Neural cell (in vitro differentiated cells): ENCODE measurements around the gene TGFA. TPM values are rescaled to one million over a fixed set of nuclear protein-coding genes. Genes with fewer than 3 reads are reported as not detected.

Experiments
- H2AFZ ChIP-seq: fragments of 200-600, 300-800 bp; sonication (generic), shearing (Covaris generic); 2 replicates; pipeline ENCODE4 v1.6.0; 2014; ENCODE audit warnings: low read depth, mild to moderate bottlenecking, antibody characterized with exemption, low read length, moderate library complexity
- H3F3A ChIP-seq: fragments of 200-600 bp; shearing (Covaris generic); 2 replicates; pipeline ENCODE4 v1.6.1; 2016; ENCODE audit warnings: mild to moderate bottlenecking, moderate library complexity, mixed read lengths, antibody characterized with exemption, low read length; ENCODE audit not compliant: insufficient read depth, poor library complexity, severe bottlenecking
- H3K27ac ChIP-seq: fragments of 200-600, 300-800 bp; sonication (generic), shearing (Covaris generic); 2 replicates; pipeline ENCODE4 v1.5.1; 2014; ENCODE audit warnings: mild to moderate bottlenecking, low read length, moderate library complexity
- H3K27me3 ChIP-seq: fragments of 300-800, 200-600 bp; sonication (generic), shearing (Covaris generic); 2 replicates; pipeline ENCODE4 v1.6.0; 2014; ENCODE audit warnings: mild to moderate bottlenecking, low read depth, low read length, moderate library complexity; ENCODE audit not compliant: insufficient read depth
- H3K36me3 ChIP-seq: fragments of 300-800, 200-600 bp; sonication (generic), shearing (Covaris generic); 2 replicates; pipeline ENCODE4 v1.5.1; 2014; ENCODE audit warnings: mild to moderate bottlenecking, antibody characterized with exemption, low read length, moderate library complexity; ENCODE audit not compliant: insufficient read depth
- H3K4me2 ChIP-seq: fragments of 300-800, 200-600 bp; sonication (generic), shearing (Covaris generic); 2 replicates; pipeline ENCODE4 v1.6.0; 2014; ENCODE audit warnings: mild to moderate bottlenecking, low read length
- H3K4me3 ChIP-seq: fragments of 300-800, 200-600 bp; sonication (generic), shearing (Covaris generic); 2 replicates; pipeline ENCODE4 v1.5.1; 2014; ENCODE audit warnings: mild to moderate bottlenecking, low read length, moderate library complexity
- H3K79me2 ChIP-seq: fragments of 200-600 bp; shearing (Covaris generic); replicated peaks from 2 replicates; pipeline ENCODE4 v1.6.0; 2014; ENCODE audit warnings: mild to moderate bottlenecking, low read length, moderate library complexity; ENCODE audit not compliant: insufficient read depth
- H3K9ac ChIP-seq: fragments of 300-800, 200-600 bp; sonication (generic), shearing (Covaris generic); 2 replicates; pipeline ENCODE4 v1.6.1; 2016; ENCODE audit warnings: mild to moderate bottlenecking, low read length, mixed read lengths
- H3K9me2 ChIP-seq: fragments of 200-600 bp; shearing (Covaris generic); 2 replicates; pipeline ENCODE4 v1.6.1; 2016; ENCODE audit warnings: mild to moderate bottlenecking, low read length, mixed read lengths; ENCODE audit not compliant: insufficient read depth
- H3K9me3 ChIP-seq: fragments of 200-600, 300-800 bp; sonication (generic), shearing (Covaris generic); 2 replicates; pipeline ENCODE4 v1.6.1; 2016; ENCODE audit warnings: mild to moderate bottlenecking, mixed run types, low read length, moderate library complexity, mixed read lengths
- H4K20me1 ChIP-seq: fragments of 200-600 bp; shearing (Covaris generic); 2 replicates; pipeline ENCODE4 v1.6.1; 2016; ENCODE audit warnings: mild to moderate bottlenecking, mixed run types; ENCODE audit not compliant: insufficient read depth
- CTCF ChIP-seq: fragments of 450-650 bp; IDR thresholded peaks from 2 replicates; pipeline ENCODE4 v1.5.1; 2014; ENCODE audit warnings: antibody characterized with exemption, mild to moderate bottlenecking, moderate library complexity; ENCODE audit not compliant: poor library complexity, severe bottlenecking
- EP300 ChIP-seq: fragments of 450-650 bp; conservative IDR thresholded peaks from 2 replicates; pipeline ENCODE4 v1.6.1; 2014; ENCODE audit warnings: antibody characterized with exemption, mild to moderate bottlenecking, moderate library complexity; ENCODE audit not compliant: poor library complexity, severe bottlenecking
- EZH2 ChIP-seq: fragments of 200-600, 300-800 bp; shearing (Covaris generic), sonication (generic); IDR thresholded peaks from 2 replicates; pipeline ENCODE4 v1.6.1; 2014; ENCODE audit warnings: antibody characterized with exemption, low read length, borderline replicate concordance, mild to moderate bottlenecking; ENCODE audit not compliant: insufficient read depth, poor library complexity, severe bottlenecking
- MXI1 ChIP-seq: fragments of 450-650 bp; conservative IDR thresholded peaks from 2 replicates; pipeline ENCODE4 v1.6.1; 2014; ENCODE audit warnings: antibody characterized with exemption, mild to moderate bottlenecking; ENCODE audit not compliant: poor library complexity, severe bottlenecking
- POLR2AphosphoS5 ChIP-seq: IDR thresholded peaks from 2 replicates; pipeline ENCODE4 v1.6.1; 2012
- RAD21 ChIP-seq: fragments of 450-650 bp; conservative IDR thresholded peaks from 2 replicates; pipeline ENCODE4 v1.6.1; 2014; ENCODE audit warnings: antibody characterized with exemption, mild to moderate bottlenecking, moderate library complexity
- REST ChIP-seq: IDR thresholded peaks from 2 replicates; pipeline ENCODE4 v1.6.1; 2012; ENCODE audit warnings: borderline replicate concordance
- SMC3 ChIP-seq: fragments of 450-650 bp; conservative IDR thresholded peaks from 2 replicates; pipeline ENCODE4 v1.6.1; 2014; ENCODE audit warnings: antibody characterized with exemption, mild to moderate bottlenecking, moderate library complexity; ENCODE audit not compliant: poor library complexity
- TAF1 ChIP-seq: IDR thresholded peaks from 2 replicates; pipeline ENCODE4 v1.6.1; 2012; ENCODE audit warnings: low read depth
- polyA plus RNA-seq: library from polyadenylated mRNA; depleted of rRNA; stranded (reverse); fragments of >200 nt; gene quantifications from 2 replicates; pipeline ENCODE4 v1.2.3, GENCODE V29; 2014

The TGFA gene
- polyA plus RNA-seq, 1 donor from 2014 or later, result 0.85 TPM

GRCh38 chr2:70469435-70469834, 84.2 kb downstream of the TGFA start:
- Histone ChIP-seq H3K9ac (no peak overlapping the region), H3K27me3 (no peaks in the 10 kb centered on the region), H3K9me2 (no peaks in the 10 kb centered on the region), H3K4me2 (no peak overlapping the region), H3K36me3 (no peaks in the 10 kb centered on the region), H3K79me2 (no peaks in the 10 kb centered on the region), H3F3A (no peaks in the 10 kb centered on the region), H2AFZ (no peak overlapping the region), H3K4me3 (no peak overlapping the region), H4K20me1 (no peaks in the 10 kb centered on the region), H3K9me3 (no peaks in the 10 kb centered on the region), H3K27ac (no peak overlapping the region)
- TF ChIP-seq MXI1, result no peak
- TF ChIP-seq POLR2AphosphoS5, result no peak
- TF ChIP-seq RAD21, result no peak
- no peak for TF ChIP-seq EZH2
- no peak for TF ChIP-seq REST
- no peak for TF ChIP-seq EP300
- no peak for TF ChIP-seq SMC3

- H3K4me2 ChIP-seq, result no peak overlapping the region
- H3K9me2 ChIP-seq, result no peaks in the 10 kb centered on the region
- no peaks in the 10 kb centered on the region for H3K36me3 ChIP-seq
- H3F3A ChIP-seq, result no peaks in the 10 kb centered on the region
- H3K9ac ChIP-seq, result no peak overlapping the region
- no peaks in the 10 kb centered on the region for H3K79me2 ChIP-seq
- H3K27ac ChIP-seq, result no peak overlapping the region
- H2AFZ ChIP-seq, result no peak overlapping the region
- no peaks in the 10 kb centered on the region for H3K9me3 ChIP-seq
- no peak overlapping the region for H3K4me3 ChIP-seq
- TF ChIP-seq SMC3, result no peak
- no peak for TF ChIP-seq TAF1
- TF ChIP-seq CTCF, result no peak
- no peak for TF ChIP-seq POLR2AphosphoS5
- TF ChIP-seq EZH2, result no peak
- TF ChIP-seq MXI1, result no peak
- no peak for TF ChIP-seq REST
- TF ChIP-seq EP300, result no peak
- TF ChIP-seq RAD21, result no peak
- no peaks in the 10 kb centered on the region for H3K27me3 ChIP-seq
- H4K20me1 ChIP-seq, result no peaks in the 10 kb centered on the region
Observed at GRCh38 chr2:70468878-70469277, 84.7 kb downstream of the TGFA start.
